PC-9 (cell line): ENCODE measurements around the gene RCOR1.

Experiments used
- CTCF ChIP-seq: fragments of 200-600 bp; sonication (generic); conservative IDR thresholded peaks from 2 replicates; pipeline ENCODE4 v1.6.1; 2017; ENCODE audit warnings: mixed run types, antibody characterized with exemption, mild to moderate bottlenecking, moderate library complexity
- EZH2 ChIP-seq: fragments of 200-600 bp; sonication (generic); IDR thresholded peaks from 2 replicates; pipeline ENCODE4 v1.8.0; 2017; ENCODE audit warnings: antibody characterized with exemption, low read depth

GRCh38 chr14:102554821-102555819 is 37.3 kb upstream of the RCOR1 start:
- TF ChIP-seq CTCF: no peak
- no peak for TF ChIP-seq EZH2
